PFSK-1 (cell line): ENCODE results near the gene DTD1.

Experiments
- POLR2AphosphoS5 ChIP-seq: IDR thresholded peaks from 2 replicates; pipeline ENCODE4 v1.6.1; 2012; ENCODE audit warnings: low read depth, mild to moderate bottlenecking, control low read depth, low read length, moderate library complexity
- REST ChIP-seq, 2 experiments: IDR thresholded peaks; 2 replicates each; pipeline versions ENCODE4 v1.6.1 to v1.8.0; 2011 to 2012; ENCODE audit warnings: low read depth in 2 of 2, low read length in 2 of 2, control low read depth in 1 of 2, inconsistent platforms in 1 of 2, mild to moderate bottlenecking in 1 of 2, moderate library complexity in 1 of 2; ENCODE audit not compliant: insufficient read depth in 1 of 2
- SIN3A ChIP-seq: IDR thresholded peaks from 2 replicates; pipeline ENCODE4 v1.6.1; 2012; ENCODE audit warnings: mild to moderate bottlenecking, low read length, moderate library complexity, borderline replicate concordance; ENCODE audit not compliant: insufficient read depth

- TF ChIP-seq POLR2AphosphoS5 (no peak), REST (IDR thresholded peaks at IDR 0.05; ENCODE audit: insufficient read depth in 1 of 2, low read depth in 2 of 2, low read length in 2 of 2) (no peak), SIN3A (no peak)
These were observed 137.1 kb downstream of the DTD1 start for GRCh38 chr20:18724788-18725464.
